HepG2 (cell line): ENCODE results near the gene PRR36. TPM values are rescaled to one million over a fixed set of nuclear protein-coding genes. Genes with fewer than 3 reads are reported as not detected.

Experiments used
- AGO1 ChIP-seq: fragments of 200-400 bp; formaldehyde crosslinking; IDR thresholded peaks from 2 replicates; pipeline ENCODE4 v1.6.1; 2017; ENCODE audit warnings: mild to moderate bottlenecking, low read depth, low read length, moderate library complexity; ENCODE audit not compliant: poor library complexity, severe bottlenecking
- CAMTA2 ChIP-seq: sonication (generic); formaldehyde crosslinking; IDR thresholded peaks from 2 replicates; pipeline ENCODE4 v1.4.0; 2020; ENCODE audit warnings: mild to moderate bottlenecking, missing genetic modification reagents, borderline replicate concordance
- FOXK1 ChIP-seq: sonication (generic); formaldehyde crosslinking; IDR thresholded peaks from 2 replicates; pipeline ENCODE4 v1.4.0; 2020; ENCODE audit warnings: low read depth, missing genetic modification reagents, borderline replicate concordance
- GMEB1 ChIP-seq: sonication (generic); formaldehyde crosslinking; IDR thresholded peaks from 2 replicates; pipeline ENCODE4 v1.5.1; 2020; ENCODE audit warnings: missing genetic modification reagents, mild to moderate bottlenecking, borderline replicate concordance
- HDAC2 ChIP-seq: sonication (generic); formaldehyde crosslinking; IDR thresholded peaks from 2 replicates; pipeline ENCODE4 v1.4.0; 2020; ENCODE audit warnings: missing genetic modification reagents
- MBD4 ChIP-seq: IDR thresholded peaks from 2 replicates; pipeline ENCODE4 v1.6.1; 2012; ENCODE audit warnings: low read length, inconsistent platforms, borderline replicate concordance
- PHF20 ChIP-seq: sonication (generic); formaldehyde crosslinking; IDR thresholded peaks from 2 replicates; pipeline ENCODE4 v1.5.0; 2020; ENCODE audit warnings: mild to moderate bottlenecking, missing genetic modification reagents
- RBM39 ChIP-seq: fragments of 200-400 bp; formaldehyde crosslinking; IDR thresholded peaks from one replicate; pipeline ENCODE4 v1.6.1; 2018; ENCODE audit warnings: antibody characterized with exemption, mild to moderate bottlenecking, low read depth, low read length; ENCODE audit not compliant: poor library complexity, severe bottlenecking
- RFX1 ChIP-seq: fragments of 450-650 bp; IDR thresholded peaks from 2 replicates; pipeline ENCODE4 v1.6.1; 2017
- SALL2 ChIP-seq: sonication (generic); formaldehyde crosslinking; IDR thresholded peaks from 2 replicates; pipeline ENCODE4 v1.8.1; 2023; ENCODE audit warnings: mild to moderate bottlenecking, missing genetic modification reagents, inconsistent platforms
- SP4 ChIP-seq: sonication (generic); formaldehyde crosslinking; IDR thresholded peaks from 2 replicates; pipeline ENCODE4 v1.8.1; 2023; ENCODE audit warnings: mild to moderate bottlenecking, missing genetic modification reagents
- TERF1 ChIP-seq: sonication (generic); formaldehyde crosslinking; IDR thresholded peaks from 2 replicates; pipeline ENCODE4 v1.8.0; 2022; ENCODE audit warnings: mild to moderate bottlenecking, missing genetic modification reagents, moderate library complexity
- TFAP4 ChIP-seq: sonication (generic); IDR thresholded peaks from 2 replicates; pipeline ENCODE4 v1.6.1; 2016; ENCODE audit warnings: low read depth, borderline replicate concordance
- ZNF253 ChIP-seq: sonication (generic); formaldehyde crosslinking; IDR thresholded peaks from 2 replicates; pipeline ENCODE4 v1.8.0; 2022; ENCODE audit warnings: mild to moderate bottlenecking, missing genetic modification reagents, borderline replicate concordance
- ZNF614 ChIP-seq: IDR thresholded peaks from 2 replicates; pipeline ENCODE4 v1.6.1; 2018; ENCODE audit warnings: missing biosample characterization, missing genetic modification reagents, inconsistent platforms, borderline replicate concordance
- ZNF850 ChIP-seq: sonication (generic); formaldehyde crosslinking; conservative IDR thresholded peaks from 2 replicates; pipeline ENCODE4 v1.9.0; 2021; ENCODE audit warnings: mild to moderate bottlenecking, missing genetic modification reagents
- polyA plus RNA-seq, 8 experiments: library from polyadenylated mRNA; depleted of rRNA in 3 of 8; stranded (reverse) in 7 of 8; unstranded in 1 of 8; fragments of >200 nt; fragmentation: Illumina TruSeq in 4 of 8; extraction: Trizol in 4 of 8; gene quantifications; 2 replicates each; pipeline versions ENCODE4 v1.2.1 to v1.2.3, GENCODE V29; 2011 to 2016; ENCODE audit warnings: low read depth in 4 of 8, missing spikeins in 1 of 8, mixed read lengths in 1 of 8; ENCODE audit not compliant: insufficient read depth in 1 of 8
- total RNA-seq, 5 experiments: library from RNA; depleted of rRNA; stranded (reverse); fragments of >200 nt; fragmentation: Illumina TruSeq; extraction: Trizol; gene quantifications; 2 replicates each; pipeline ENCODE4 v1.2.3, GENCODE V29; 2016; ENCODE audit warnings: low read depth in 1 of 5
- TF ChIP-seq, protein P1 (sequence below): sonication (generic); formaldehyde crosslinking; IDR thresholded peaks from 2 replicates; pipeline ENCODE4 v1.5.1; 2020; ENCODE audit warnings: mild to moderate bottlenecking, missing genetic modification reagents
- TF ChIP-seq, protein P2 (sequence below): sonication (generic); formaldehyde crosslinking; conservative IDR thresholded peaks from 2 replicates; pipeline ENCODE4 v1.4.0; 2020; ENCODE audit warnings: missing genetic modification reagents
- TF ChIP-seq, protein P3 (sequence below): IDR thresholded peaks from 2 replicates; pipeline ENCODE4 v1.6.1; 2016; ENCODE audit warnings: missing biosample characterization, missing genetic modification reagents, low read depth

The PRR36 gene
- total and polyA plus RNA-seq, 2 of the 13 experiments (the other 11 are each of a cell fraction or from before 2014, with no cell fraction given), result 0.07 to 0.17 TPM

DNA sequence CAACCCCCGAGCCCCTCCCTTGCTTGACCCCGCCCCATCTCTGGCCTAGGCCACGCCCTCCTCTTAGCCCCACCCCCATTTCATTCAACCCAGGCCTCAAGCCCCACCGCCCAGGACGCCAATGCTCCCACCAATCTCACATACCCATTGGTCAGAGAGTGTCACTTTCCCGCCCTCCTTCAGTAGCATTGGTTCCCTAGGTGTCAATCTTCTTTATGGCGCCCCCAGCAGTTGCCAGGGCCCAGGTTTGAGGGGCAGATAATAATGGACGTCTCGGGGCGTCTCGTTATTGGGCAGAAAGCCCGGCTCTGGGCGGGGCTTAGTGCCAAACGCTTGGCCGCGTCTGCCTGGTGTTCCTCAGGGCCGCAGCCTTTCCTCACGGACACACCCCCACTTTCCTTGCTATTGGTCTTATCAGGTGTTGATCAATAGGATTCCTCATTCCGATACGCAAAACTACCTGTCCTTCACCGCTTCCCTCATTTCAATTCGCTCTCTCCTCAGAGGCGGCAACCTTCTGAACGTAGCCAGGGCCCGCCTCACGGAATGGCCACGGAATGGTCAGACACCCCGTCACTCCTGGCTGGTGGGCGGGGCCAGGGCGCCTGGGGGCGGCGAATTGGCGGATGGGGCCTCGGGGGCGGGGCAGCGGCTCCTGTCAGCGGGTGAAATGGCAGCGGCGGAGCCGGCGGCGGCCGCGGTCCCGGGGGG, 44.5 kb downstream of the PRR36 start, which contains the start of gene EVI5L (continued):
- TF ChIP-seq TFAP4 (no peak), SP4 (CRISPR knock-in tag) (peak; percentile 100), AGO1 (no peak), CAMTA2 (CRISPR knock-in tag) (0 out of 2 replicates have a peak, but pooled peaks have one; percentile 53), MBD4 (no peak), GMEB1 (CRISPR knock-in tag) (peak; percentile 79), TERF1 (CRISPR knock-in tag) (no peak), RFX1 (peak; percentile 59; the same call in 1 of the 2 replicates), ZNF614 (no peak), SALL2 (no peak), ZNF253 (CRISPR knock-in tag) (no peak), PHF20 (peak; percentile 17; the same call in 1 of the 2 replicates), RBM39 (peak; percentile 59), FOXK1 (peak; percentile 87; the same call in 1 of the 2 replicates), ZNF850 (CRISPR knock-in tag) (no peak), HDAC2 (CRISPR knock-in tag) (no peak)
- TF ChIP-seq, protein P1, sequence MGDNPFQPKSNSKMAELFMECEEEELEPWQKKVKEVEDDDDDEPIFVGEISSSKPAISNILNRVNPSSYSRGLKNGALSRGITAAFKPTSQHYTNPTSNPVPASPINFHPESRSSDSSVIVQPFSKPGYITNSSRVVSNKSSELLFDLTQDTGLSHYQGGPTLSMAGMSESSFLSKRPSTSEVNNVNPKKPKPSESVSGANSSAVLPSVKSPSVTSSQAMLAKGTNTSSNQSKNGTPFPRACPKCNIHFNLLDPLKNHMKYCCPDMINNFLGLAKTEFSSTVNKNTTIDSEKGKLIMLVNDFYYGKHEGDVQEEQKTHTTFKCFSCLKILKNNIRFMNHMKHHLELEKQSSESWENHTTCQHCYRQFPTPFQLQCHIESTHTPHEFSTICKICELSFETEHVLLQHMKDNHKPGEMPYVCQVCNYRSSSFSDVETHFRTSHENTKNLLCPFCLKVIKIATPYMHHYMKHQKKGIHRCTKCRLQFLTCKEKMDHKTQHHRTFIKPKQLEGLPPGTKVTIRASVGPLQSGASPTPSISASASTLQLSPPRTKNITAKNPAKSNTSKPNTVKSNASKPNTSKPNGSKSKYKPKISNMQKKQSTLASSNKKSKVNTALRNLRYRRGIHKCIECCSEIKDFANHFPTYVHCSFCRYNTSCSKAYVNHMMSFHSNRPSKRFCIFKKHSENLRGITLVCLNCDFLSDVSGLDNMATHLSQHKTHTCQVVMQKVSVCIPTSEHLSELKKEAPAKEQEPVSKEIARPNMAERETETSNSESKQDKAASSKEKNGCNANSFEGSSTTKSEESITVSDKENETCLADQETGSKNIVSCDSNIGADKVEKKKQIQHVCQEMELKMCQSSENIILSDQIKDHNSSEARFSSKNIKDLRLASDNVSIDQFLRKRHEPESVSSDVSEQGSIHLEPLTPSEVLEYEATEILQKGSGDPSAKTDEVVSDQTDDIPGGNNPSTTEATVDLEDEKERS, result no peak
- TF ChIP-seq, protein P2, sequence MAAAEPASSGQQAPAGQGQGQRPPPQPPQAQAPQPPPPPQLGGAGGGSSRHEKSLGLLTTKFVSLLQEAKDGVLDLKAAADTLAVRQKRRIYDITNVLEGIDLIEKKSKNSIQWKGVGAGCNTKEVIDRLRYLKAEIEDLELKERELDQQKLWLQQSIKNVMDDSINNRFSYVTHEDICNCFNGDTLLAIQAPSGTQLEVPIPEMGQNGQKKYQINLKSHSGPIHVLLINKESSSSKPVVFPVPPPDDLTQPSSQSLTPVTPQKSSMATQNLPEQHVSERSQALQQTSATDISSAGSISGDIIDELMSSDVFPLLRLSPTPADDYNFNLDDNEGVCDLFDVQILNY (CRISPR knock-in tag), result 0 out of 2 replicates have a peak, but pooled peaks have one; percentile 30
- TF ChIP-seq, protein P3, sequence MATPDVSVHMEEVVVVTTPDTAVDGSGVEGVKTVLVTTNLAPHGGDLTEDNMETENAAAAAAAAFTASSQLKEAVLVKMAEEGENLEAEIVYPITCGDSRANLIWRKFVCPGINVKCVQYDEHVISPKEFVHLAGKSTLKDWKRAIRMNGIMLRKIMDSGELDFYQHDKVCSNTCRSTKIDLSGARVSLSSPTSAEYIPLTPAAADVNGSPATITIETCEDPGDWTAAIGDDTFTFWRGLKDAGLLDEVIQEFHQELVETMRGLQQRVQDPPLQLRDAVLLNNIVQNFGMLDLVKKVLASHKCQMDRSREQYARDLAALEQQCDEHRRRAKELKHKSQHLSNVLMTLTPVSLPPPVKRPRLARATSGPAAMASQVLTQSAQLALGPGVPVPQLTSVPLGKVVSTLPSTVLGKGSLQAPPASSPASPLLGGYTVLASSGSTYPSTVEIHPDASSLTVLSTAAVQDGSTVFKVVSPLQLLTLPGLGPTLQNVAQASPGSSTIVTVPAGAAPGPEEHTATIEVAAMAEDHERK (CRISPR knock-in tag), result peak; percentile 58; the same call in 1 of the 2 replicates
